Suprapubic skin (tissue), 4 donors: ENCODE data around the gene DIAPH2. TPM values are rescaled to one million over a fixed set of nuclear protein-coding genes. Genes with fewer than 3 reads are reported as not detected.

Experiments
- DNase-seq, 2 donors: peaks; one replicate each; pipeline ENCODE4 v3.0.0-alpha.2; 2019; ENCODE audit warnings: low spot score in 2 of 2
- H3K27ac ChIP-seq: fragments of 200-600 bp; sonication (generic); one replicate; pipeline ENCODE4 v1.5.1; 2019
- H3K27me3 ChIP-seq: fragments of 200-600 bp; sonication (generic); one replicate; pipeline ENCODE4 v1.5.1; 2019
- H3K36me3 ChIP-seq: fragments of 200-600 bp; sonication (generic); one replicate; pipeline ENCODE4 v1.5.1; 2019
- H3K4me1 ChIP-seq: fragments of 200-600 bp; sonication (generic); one replicate; pipeline ENCODE4 v1.5.1; 2019
- H3K4me3 ChIP-seq: fragments of 200-600 bp; sonication (generic); one replicate; pipeline ENCODE4 v1.5.1; 2019; ENCODE audit warnings: mild to moderate bottlenecking
- H3K9me3 ChIP-seq: fragments of 200-600 bp; sonication (generic); one replicate; pipeline ENCODE4 v1.5.1; 2019
- EP300 ChIP-seq: sonication (generic); formaldehyde crosslinking; IDR thresholded peaks from one replicate; pipeline ENCODE4 v1.6.1; 2017; ENCODE audit warnings: antibody characterized with exemption
- POLR2A ChIP-seq, 2 donors: fragments of 450-650 bp; IDR thresholded peaks; one replicate each; pipeline ENCODE4 v1.6.1; 2017; ENCODE audit warnings: antibody characterized with exemption in 2 of 2, mild to moderate bottlenecking in 2 of 2, moderate library complexity in 2 of 2
- POLR2AphosphoS5 ChIP-seq, 3 donors: sonication (generic); formaldehyde crosslinking; IDR thresholded peaks; one replicate each; pipeline ENCODE4 v1.6.1; 2017; ENCODE audit warnings: antibody characterized with exemption in 3 of 3
- WGBS: methylation state at CpG from one replicate; pipeline ENCODE4 v1.1.5; 2018; 5-methylcytosine and 5-hydroxymethylcytosine counted together
- total RNA-seq, 4 donors: library from RNA; depleted of rRNA; stranded (reverse); fragments of >200 nt; gene quantifications; one replicate each; pipeline ENCODE4 v1.1.0, GENCODE V29; 2016
- TF ChIP-seq, protein P1 (sequence below), 2 donors: fragments of 200-600 bp in 1 of 2; fragments of 450-650 bp in 1 of 2; sonication (generic) in 1 of 2; IDR thresholded peaks; one replicate each; pipeline ENCODE4 v1.5.1; 2016 to 2019; ENCODE audit warnings: antibody characterized with exemption in 2 of 2, mild to moderate bottlenecking in 1 of 2, moderate library complexity in 1 of 2

The DIAPH2 gene
- total RNA-seq, 4 donors from 2014 or later: 17.5 to 38.7 (median 18.6) TPM

GRCh38 chrX:96753230-96753629 is 68.6 kb downstream of the DIAPH2 start:
- H3K4me3 ChIP-seq: no peak overlapping the region
- no peaks in the 10 kb centered on the region for H3K27me3 ChIP-seq
- no peaks in the 10 kb centered on the region for H3K4me1 ChIP-seq
- WGBS: 76% methylated on average over 1 of the region's 1 CpG
- no peaks in the 10 kb centered on the region for H3K9me3 ChIP-seq
- no peak for DNase-seq
- H3K36me3 ChIP-seq: no peaks in the 10 kb centered on the region
- H3K27ac ChIP-seq: no peak overlapping the region
- no peak for TF ChIP-seq EP300
- TF ChIP-seq, protein P1, sequence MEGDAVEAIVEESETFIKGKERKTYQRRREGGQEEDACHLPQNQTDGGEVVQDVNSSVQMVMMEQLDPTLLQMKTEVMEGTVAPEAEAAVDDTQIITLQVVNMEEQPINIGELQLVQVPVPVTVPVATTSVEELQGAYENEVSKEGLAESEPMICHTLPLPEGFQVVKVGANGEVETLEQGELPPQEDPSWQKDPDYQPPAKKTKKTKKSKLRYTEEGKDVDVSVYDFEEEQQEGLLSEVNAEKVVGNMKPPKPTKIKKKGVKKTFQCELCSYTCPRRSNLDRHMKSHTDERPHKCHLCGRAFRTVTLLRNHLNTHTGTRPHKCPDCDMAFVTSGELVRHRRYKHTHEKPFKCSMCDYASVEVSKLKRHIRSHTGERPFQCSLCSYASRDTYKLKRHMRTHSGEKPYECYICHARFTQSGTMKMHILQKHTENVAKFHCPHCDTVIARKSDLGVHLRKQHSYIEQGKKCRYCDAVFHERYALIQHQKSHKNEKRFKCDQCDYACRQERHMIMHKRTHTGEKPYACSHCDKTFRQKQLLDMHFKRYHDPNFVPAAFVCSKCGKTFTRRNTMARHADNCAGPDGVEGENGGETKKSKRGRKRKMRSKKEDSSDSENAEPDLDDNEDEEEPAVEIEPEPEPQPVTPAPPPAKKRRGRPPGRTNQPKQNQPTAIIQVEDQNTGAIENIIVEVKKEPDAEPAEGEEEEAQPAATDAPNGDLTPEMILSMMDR (IDR thresholded peaks at IDR 0.05): no peak
- no peak for TF ChIP-seq POLR2AphosphoS5 (IDR thresholded peaks at IDR 0.05)
- no peak for TF ChIP-seq POLR2A (IDR thresholded peaks at IDR 0.05)

GRCh38 chrX:96756491-96756890 is 71.8 kb downstream of the DIAPH2 start:
- H3K27ac ChIP-seq: no peak overlapping the region
- no peaks in the 10 kb centered on the region for H3K36me3 ChIP-seq
- TF ChIP-seq, protein P1 (IDR thresholded peaks at IDR 0.05): no peak
- TF ChIP-seq POLR2AphosphoS5 (IDR thresholded peaks at IDR 0.05) (no peak), POLR2A (IDR thresholded peaks at IDR 0.05) (no peak), EP300 (no peak)
- DNase-seq: no peak
- 63% methylated on average over 3 of the region's 3 CpGs for WGBS
- H3K9me3 ChIP-seq: no peaks in the 10 kb centered on the region
- H3K4me1 ChIP-seq: no peaks in the 10 kb centered on the region
- H3K4me3 ChIP-seq: no peak overlapping the region
- no peaks in the 10 kb centered on the region for H3K27me3 ChIP-seq

DNA sequence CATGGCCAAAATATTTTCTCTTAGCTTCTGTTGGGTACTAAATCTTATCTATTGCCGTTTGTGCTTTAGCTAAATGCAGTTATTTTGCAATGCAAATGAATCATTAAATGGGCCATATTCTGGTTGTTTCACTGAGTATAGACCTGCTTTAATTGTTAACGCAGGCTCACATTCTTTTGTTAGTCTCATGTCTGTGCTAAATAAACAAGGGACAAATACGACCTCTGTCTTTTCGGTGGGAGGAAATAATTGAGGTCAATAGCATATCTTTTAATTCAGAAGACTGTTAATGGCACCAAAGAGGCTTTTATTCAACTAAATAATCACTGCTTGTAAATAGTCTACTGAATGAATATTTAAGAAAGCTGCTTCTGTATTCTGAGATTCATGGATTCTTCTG is 76.9 kb downstream of the DIAPH2 start:
- TF ChIP-seq POLR2AphosphoS5 (IDR thresholded peaks at IDR 0.05) (no peak), EP300 (no peak), POLR2A (IDR thresholded peaks at IDR 0.05) (no peak)
- TF ChIP-seq, protein P1 (IDR thresholded peaks at IDR 0.05): no peak
- no peaks in the 10 kb centered on the region for H3K9me3 ChIP-seq
- WGBS: 55% methylated on average over 4 of the region's 4 CpGs
- DNase-seq: no peak
- H3K27ac ChIP-seq: no peak overlapping the region
- no peaks in the 10 kb centered on the region for H3K36me3 ChIP-seq
- no peak overlapping the region for H3K4me3 ChIP-seq
- no peaks in the 10 kb centered on the region for H3K4me1 ChIP-seq
- H3K27me3 ChIP-seq: no peaks in the 10 kb centered on the region

GRCh38 chrX:96763608-96764007 is 79.0 kb downstream of the DIAPH2 start:
- no peak overlapping the region for H3K4me3 ChIP-seq
- H3K36me3 ChIP-seq: no peaks in the 10 kb centered on the region
- H3K4me1 ChIP-seq: no peaks in the 10 kb centered on the region
- DNase-seq: no peak
- no peaks in the 10 kb centered on the region for H3K27me3 ChIP-seq
- no peaks in the 10 kb centered on the region for H3K9me3 ChIP-seq
- no peak overlapping the region for H3K27ac ChIP-seq
- WGBS: 60% methylated on average over 4 of the region's 4 CpGs
- TF ChIP-seq POLR2A (IDR thresholded peaks at IDR 0.05) (no peak), POLR2AphosphoS5 (IDR thresholded peaks at IDR 0.05) (no peak), EP300 (no peak)
- TF ChIP-seq, protein P1 (IDR thresholded peaks at IDR 0.05): no peak

DNA sequence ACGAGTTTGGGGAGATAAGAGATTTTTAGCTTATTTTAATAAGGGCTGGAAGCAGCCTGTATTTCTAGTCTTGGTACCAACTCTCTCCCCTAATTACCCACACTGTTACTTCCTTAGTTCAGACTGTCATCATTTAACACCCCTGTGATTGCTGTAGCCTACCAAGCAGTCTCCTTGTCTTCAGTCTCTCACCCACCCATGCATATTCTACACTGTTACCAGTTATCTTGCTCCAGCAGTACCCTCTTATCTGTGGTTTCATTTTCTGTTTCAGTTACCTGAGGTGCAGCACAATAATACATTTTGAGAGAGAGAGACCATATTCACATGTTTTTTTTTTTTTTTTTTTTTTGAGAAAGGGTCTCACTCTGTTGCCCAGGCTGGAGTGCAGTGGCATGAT is 80.2 kb downstream of the DIAPH2 start:
- no peak overlapping the region for H3K4me3 ChIP-seq
- H3K36me3 ChIP-seq: no peaks in the 10 kb centered on the region
- TF ChIP-seq EP300: no peak
- TF ChIP-seq POLR2AphosphoS5 (IDR thresholded peaks at IDR 0.05): no peak
- TF ChIP-seq POLR2A (IDR thresholded peaks at IDR 0.05): no peak
- TF ChIP-seq, protein P1 (IDR thresholded peaks at IDR 0.05): no peak
- 61% methylated on average over 1 of the region's 1 CpG for WGBS
- H3K27me3 ChIP-seq: no peaks in the 10 kb centered on the region
- H3K27ac ChIP-seq: no peak overlapping the region
- no peaks in the 10 kb centered on the region for H3K4me1 ChIP-seq
- H3K9me3 ChIP-seq: no peaks in the 10 kb centered on the region
- DNase-seq: no peak
